HCT116 (cell line): ENCODE results near the gene CFAP161.

Experiments
- EZH2 ChIP-seq: fragments of 200-600 bp; sonication (generic); IDR thresholded peaks from 2 replicates; pipeline ENCODE4 v1.6.1; 2017; ENCODE audit warnings: antibody characterized with exemption, mixed run types
- EZH2phosphoT487 ChIP-seq: fragments of 200-600 bp; IDR thresholded peaks from 2 replicates; pipeline ENCODE4 v1.6.1; 2018; ENCODE audit warnings: antibody characterized with exemption, borderline replicate concordance
- JUND ChIP-seq: IDR thresholded peaks from 2 replicates; pipeline ENCODE4 v1.6.1; 2012
- POLR2A ChIP-seq: IDR thresholded peaks from 2 replicates; pipeline ENCODE4 v1.7.0; 2011; ENCODE audit warnings: borderline replicate concordance; ENCODE audit not compliant: insufficient read depth, insufficient read length; ENCODE audit errors: extremely low read depth
- SIN3A ChIP-seq: IDR thresholded peaks from 2 replicates; pipeline ENCODE4 v1.6.1; 2012; ENCODE audit warnings: low read depth
- SP1 ChIP-seq: IDR thresholded peaks from 2 replicates; pipeline ENCODE4 v1.6.1; 2012; ENCODE audit warnings: low read depth
- SRF ChIP-seq: IDR thresholded peaks from 2 replicates; pipeline ENCODE4 v1.6.1; 2012; ENCODE audit warnings: low read depth
- TCF7L2 ChIP-seq: IDR thresholded peaks from 2 replicates; pipeline ENCODE4 v1.7.0; 2011; ENCODE audit warnings: borderline replicate concordance, inconsistent platforms; ENCODE audit not compliant: insufficient read depth, insufficient read length; ENCODE audit errors: extremely low read depth
- TF ChIP-seq, protein P1 (sequence below): IDR thresholded peaks from 2 replicates; pipeline ENCODE4 v1.6.1; 2012; ENCODE audit warnings: low read depth
- TF ChIP-seq, protein P2 (sequence below), 3 experiments: fragments of 200-600 bp in 1 of 3; sonication (generic) in 1 of 3; IDR thresholded peaks in 2 of 3; conservative IDR thresholded peaks in 1 of 3; 2 replicates each; pipeline ENCODE4 v1.5.1; 2012 to 2017; ENCODE audit warnings: low read depth in 2 of 3, low read length in 2 of 3, antibody characterized with exemption in 1 of 3, borderline replicate concordance in 1 of 3, control low read depth in 1 of 3, mild to moderate bottlenecking in 1 of 3, mixed read lengths in 1 of 3, mixed run types in 1 of 3, moderate library complexity in 1 of 3; ENCODE audit not compliant: insufficient read depth in 1 of 3

DNA sequence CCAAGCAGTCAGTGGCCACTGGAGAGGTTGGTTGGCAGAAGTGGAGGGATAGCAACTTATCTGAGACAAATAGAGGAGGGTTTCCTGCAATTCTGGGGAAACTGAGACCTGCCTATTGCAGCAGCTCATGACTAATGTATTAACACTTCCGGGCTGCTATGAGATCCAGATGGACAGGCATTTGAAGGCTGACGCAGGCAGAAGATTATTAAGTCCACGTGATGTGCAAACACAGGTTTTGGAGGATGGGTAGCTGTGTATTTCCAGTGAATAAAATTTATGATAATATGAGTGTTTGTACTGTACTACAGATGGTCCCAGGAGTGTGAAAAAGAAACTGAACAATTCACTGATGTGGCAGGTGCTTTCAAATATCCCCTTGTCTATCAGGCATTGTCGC is 28.5 kb upstream of the CFAP161 start:
- TF ChIP-seq EZH2 (no peak), SRF (no peak), SP1 (no peak), JUND (no peak), SIN3A (no peak), EZH2phosphoT487 (no peak), TCF7L2 (no peak), POLR2A (no peak)
- TF ChIP-seq, protein P1, sequence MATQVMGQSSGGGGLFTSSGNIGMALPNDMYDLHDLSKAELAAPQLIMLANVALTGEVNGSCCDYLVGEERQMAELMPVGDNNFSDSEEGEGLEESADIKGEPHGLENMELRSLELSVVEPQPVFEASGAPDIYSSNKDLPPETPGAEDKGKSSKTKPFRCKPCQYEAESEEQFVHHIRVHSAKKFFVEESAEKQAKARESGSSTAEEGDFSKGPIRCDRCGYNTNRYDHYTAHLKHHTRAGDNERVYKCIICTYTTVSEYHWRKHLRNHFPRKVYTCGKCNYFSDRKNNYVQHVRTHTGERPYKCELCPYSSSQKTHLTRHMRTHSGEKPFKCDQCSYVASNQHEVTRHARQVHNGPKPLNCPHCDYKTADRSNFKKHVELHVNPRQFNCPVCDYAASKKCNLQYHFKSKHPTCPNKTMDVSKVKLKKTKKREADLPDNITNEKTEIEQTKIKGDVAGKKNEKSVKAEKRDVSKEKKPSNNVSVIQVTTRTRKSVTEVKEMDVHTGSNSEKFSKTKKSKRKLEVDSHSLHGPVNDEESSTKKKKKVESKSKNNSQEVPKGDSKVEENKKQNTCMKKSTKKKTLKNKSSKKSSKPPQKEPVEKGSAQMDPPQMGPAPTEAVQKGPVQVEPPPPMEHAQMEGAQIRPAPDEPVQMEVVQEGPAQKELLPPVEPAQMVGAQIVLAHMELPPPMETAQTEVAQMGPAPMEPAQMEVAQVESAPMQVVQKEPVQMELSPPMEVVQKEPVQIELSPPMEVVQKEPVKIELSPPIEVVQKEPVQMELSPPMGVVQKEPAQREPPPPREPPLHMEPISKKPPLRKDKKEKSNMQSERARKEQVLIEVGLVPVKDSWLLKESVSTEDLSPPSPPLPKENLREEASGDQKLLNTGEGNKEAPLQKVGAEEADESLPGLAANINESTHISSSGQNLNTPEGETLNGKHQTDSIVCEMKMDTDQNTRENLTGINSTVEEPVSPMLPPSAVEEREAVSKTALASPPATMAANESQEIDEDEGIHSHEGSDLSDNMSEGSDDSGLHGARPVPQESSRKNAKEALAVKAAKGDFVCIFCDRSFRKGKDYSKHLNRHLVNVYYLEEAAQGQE, result no peak
- TF ChIP-seq, protein P2, sequence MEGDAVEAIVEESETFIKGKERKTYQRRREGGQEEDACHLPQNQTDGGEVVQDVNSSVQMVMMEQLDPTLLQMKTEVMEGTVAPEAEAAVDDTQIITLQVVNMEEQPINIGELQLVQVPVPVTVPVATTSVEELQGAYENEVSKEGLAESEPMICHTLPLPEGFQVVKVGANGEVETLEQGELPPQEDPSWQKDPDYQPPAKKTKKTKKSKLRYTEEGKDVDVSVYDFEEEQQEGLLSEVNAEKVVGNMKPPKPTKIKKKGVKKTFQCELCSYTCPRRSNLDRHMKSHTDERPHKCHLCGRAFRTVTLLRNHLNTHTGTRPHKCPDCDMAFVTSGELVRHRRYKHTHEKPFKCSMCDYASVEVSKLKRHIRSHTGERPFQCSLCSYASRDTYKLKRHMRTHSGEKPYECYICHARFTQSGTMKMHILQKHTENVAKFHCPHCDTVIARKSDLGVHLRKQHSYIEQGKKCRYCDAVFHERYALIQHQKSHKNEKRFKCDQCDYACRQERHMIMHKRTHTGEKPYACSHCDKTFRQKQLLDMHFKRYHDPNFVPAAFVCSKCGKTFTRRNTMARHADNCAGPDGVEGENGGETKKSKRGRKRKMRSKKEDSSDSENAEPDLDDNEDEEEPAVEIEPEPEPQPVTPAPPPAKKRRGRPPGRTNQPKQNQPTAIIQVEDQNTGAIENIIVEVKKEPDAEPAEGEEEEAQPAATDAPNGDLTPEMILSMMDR (IDR thresholded peaks at IDR 0.05 in 2 of 3, conservative IDR thresholded peaks at IDR 0.05 in 1 of 3; ENCODE audit: borderline replicate concordance in 1 of 3, insufficient read depth in 1 of 3, low read depth in 2 of 3, low read length in 2 of 3), result no peak
